HL-60 (cell line): ENCODE results near the gene NME1.

Experiments used
- GABPA ChIP-seq: IDR thresholded peaks from 2 replicates; pipeline ENCODE4 v1.6.1; 2012; ENCODE audit warnings: low read depth
- POLR2AphosphoS5 ChIP-seq: IDR thresholded peaks from 2 replicates; pipeline ENCODE4 v1.6.1; 2012; ENCODE audit warnings: low read depth
- REST ChIP-seq: IDR thresholded peaks from 2 replicates; pipeline ENCODE4 v1.6.1; 2012; ENCODE audit warnings: low read depth; ENCODE audit not compliant: insufficient replicate concordance
- TF ChIP-seq, protein P1 (sequence below): IDR thresholded peaks from one replicate; pipeline ENCODE4 v1.5.1; 2011; ENCODE audit warnings: low read length, control low read depth, inconsistent platforms; ENCODE audit not compliant: insufficient read depth

GRCh38 chr17:51135956-51136355, 17.4 kb upstream of the NME1 start:
- TF ChIP-seq POLR2AphosphoS5 = no peak
- TF ChIP-seq REST = no peak
- TF ChIP-seq, protein P1, sequence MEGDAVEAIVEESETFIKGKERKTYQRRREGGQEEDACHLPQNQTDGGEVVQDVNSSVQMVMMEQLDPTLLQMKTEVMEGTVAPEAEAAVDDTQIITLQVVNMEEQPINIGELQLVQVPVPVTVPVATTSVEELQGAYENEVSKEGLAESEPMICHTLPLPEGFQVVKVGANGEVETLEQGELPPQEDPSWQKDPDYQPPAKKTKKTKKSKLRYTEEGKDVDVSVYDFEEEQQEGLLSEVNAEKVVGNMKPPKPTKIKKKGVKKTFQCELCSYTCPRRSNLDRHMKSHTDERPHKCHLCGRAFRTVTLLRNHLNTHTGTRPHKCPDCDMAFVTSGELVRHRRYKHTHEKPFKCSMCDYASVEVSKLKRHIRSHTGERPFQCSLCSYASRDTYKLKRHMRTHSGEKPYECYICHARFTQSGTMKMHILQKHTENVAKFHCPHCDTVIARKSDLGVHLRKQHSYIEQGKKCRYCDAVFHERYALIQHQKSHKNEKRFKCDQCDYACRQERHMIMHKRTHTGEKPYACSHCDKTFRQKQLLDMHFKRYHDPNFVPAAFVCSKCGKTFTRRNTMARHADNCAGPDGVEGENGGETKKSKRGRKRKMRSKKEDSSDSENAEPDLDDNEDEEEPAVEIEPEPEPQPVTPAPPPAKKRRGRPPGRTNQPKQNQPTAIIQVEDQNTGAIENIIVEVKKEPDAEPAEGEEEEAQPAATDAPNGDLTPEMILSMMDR = no peak
- no peak for TF ChIP-seq GABPA
